GM12878 (cell line): Measurements from ENCODE around the gene NAE1. TPM values are rescaled to one million over a fixed set of nuclear protein-coding genes. Genes with fewer than 3 reads are reported as not detected.

Experiments
- ATAC-seq: fragments of 200-7000 bp; cut with Tn5 transposase; 3 replicates; pipeline ENCODE4 v1.9.1; 2020; ENCODE audit warnings: mild to moderate bottlenecking, moderate library complexity
- BruUV-seq: library from RNA; stranded (reverse); fragments of 400-500 nt; replicated peaks from 2 replicates; lab custom pipeline; 2021; lab: Mats Ljungman, UMichigan
- CTCF ChIA-PET: fragments of 300-600 bp; sonication (Branson Sonifier 250); formaldehyde crosslinking; extraction: SDS; loops from one replicate; lab custom pipeline; 2021; ENCODE audit warnings: inconsistent platforms; lab: Yijun Ruan, JAX
- POLR2A ChIA-PET: fragments of 350-600 bp; formaldehyde crosslinking; extraction: SDS; loops from one replicate; lab custom pipeline; 2021; ENCODE audit warnings: inconsistent platforms; lab: Charles Lee
- RAD21 ChIA-PET: fragments of 300-600 bp; sonication (Branson Sonifier 250); formaldehyde crosslinking; loops from one replicate; lab custom pipeline; 2023; ENCODE audit warnings: antibody characterized with exemption; ENCODE audit not compliant: unreplicated experiment; lab: Charles Lee
- SMC1A ChIA-PET: fragments of 300-600 bp; sonication (Branson Sonifier 250); formaldehyde crosslinking; loops from one replicate; lab custom pipeline; 2023; ENCODE audit not compliant: unreplicated experiment, uncharacterized antibody; lab: Charles Lee
- DNase-seq: peaks from one replicate; pipeline ENCODE4 v3.0.0-alpha.2; 2011; ENCODE audit warnings: low read depth, low spot score
- FAIRE-seq: peaks from 3 replicates; lab custom pipeline; 2011; peaks lifted over from hg19 to GRCh38; lab: Jason Lieb, UNC
- H2AFZ ChIP-seq: 2 replicates; pipeline ENCODE4 v1.6.0; 2011; ENCODE audit warnings: low read depth, low read length, control low read depth; ENCODE audit not compliant: control insufficient read depth
- H3K27ac ChIP-seq: 2 replicates; pipeline ENCODE4 v1.5.1; 2011; ENCODE audit warnings: control low read depth; ENCODE audit not compliant: control insufficient read depth, insufficient read depth
- H3K27me3 ChIP-seq, 2 experiments: replicated peaks in 1 of 2; 2 replicates each; pipeline versions ENCODE4 v1.6.0 to v1.6.1; 2011; ENCODE audit warnings: low read length in 1 of 2; ENCODE audit not compliant: control insufficient read depth in 2 of 2, insufficient read depth in 2 of 2
- H3K36me3 ChIP-seq, 2 experiments: 2 replicates each; pipeline ENCODE4 v1.5.1; 2011; ENCODE audit warnings: low read length in 1 of 2; ENCODE audit not compliant: control insufficient read depth in 2 of 2, insufficient read depth in 2 of 2
- H3K4me1 ChIP-seq: 2 replicates; pipeline ENCODE4 v1.6.1; 2011; ENCODE audit warnings: mild to moderate bottlenecking, low read length, moderate library complexity, mixed read lengths; ENCODE audit not compliant: control insufficient read depth, insufficient read depth
- H3K4me2 ChIP-seq: 2 replicates; pipeline ENCODE4 v1.6.0; 2011; ENCODE audit warnings: control low read depth; ENCODE audit not compliant: control insufficient read depth, insufficient read depth
- H3K4me3 ChIP-seq: fragments of 200-600 bp; sonication (generic); 2 replicates; pipeline ENCODE4 v1.5.1; 2016
- H3K79me2 ChIP-seq: 2 replicates; pipeline ENCODE4 v1.6.0; 2011; ENCODE audit warnings: low read length; ENCODE audit not compliant: control insufficient read depth, insufficient read depth
- H3K9ac ChIP-seq: 2 replicates; pipeline ENCODE4 v1.8.0; 2011; ENCODE audit warnings: low read length, control low read depth, mixed read lengths; ENCODE audit not compliant: control insufficient read depth, insufficient read depth
- H3K9me3 ChIP-seq: replicated peaks from 3 replicates; pipeline ENCODE4 v1.5.1; 2011; ENCODE audit warnings: mild to moderate bottlenecking, low read length; ENCODE audit not compliant: control insufficient read depth, insufficient read depth
- H4K20me1 ChIP-seq: 2 replicates; pipeline ENCODE4 v1.6.0; 2011; ENCODE audit not compliant: control insufficient read depth, insufficient read depth
- BCL11A ChIP-seq: IDR thresholded peaks from 2 replicates; pipeline ENCODE4 v1.6.1; 2011; ENCODE audit warnings: low read depth, low read length
- CBFB ChIP-seq: IDR thresholded peaks from 2 replicates; pipeline ENCODE4 v1.6.1; 2016; ENCODE audit warnings: antibody characterized with exemption, low read depth
- CHD1 ChIP-seq: IDR thresholded peaks from 2 replicates; pipeline ENCODE4 v1.6.1; 2012; ENCODE audit warnings: low read depth, low read length, improper control_type of control experiment
- E4F1 ChIP-seq: fragments of 450-650 bp; IDR thresholded peaks from 2 replicates; pipeline ENCODE4 v1.6.1; 2018; ENCODE audit warnings: borderline replicate concordance, mild to moderate bottlenecking; ENCODE audit not compliant: partially characterized antibody
- ELK1 ChIP-seq: IDR thresholded peaks from 2 replicates; pipeline ENCODE4 v1.6.1; 2012; ENCODE audit warnings: low read depth, low read length, improper control_type of control experiment
- HSF1 ChIP-seq: fragments of 150-350 bp; IDR thresholded peaks from 2 replicates; pipeline ENCODE4 v1.6.1; 2014; ENCODE audit warnings: mild to moderate bottlenecking, low read depth, low read length
- MXI1 ChIP-seq: fragments of 150-350 bp; IDR thresholded peaks from 2 replicates; pipeline ENCODE4 v1.6.1; 2011; ENCODE audit warnings: low read depth, mild to moderate bottlenecking, inconsistent platforms, low read length, improper control_type of control experiment
- RCOR1 ChIP-seq: conservative IDR thresholded peaks from 2 replicates; pipeline ENCODE4 v1.6.1; 2012; ENCODE audit warnings: low read depth, low read length, improper control_type of control experiment
- RFX5 ChIP-seq: IDR thresholded peaks from 2 replicates; pipeline ENCODE4 v1.6.1; 2011; ENCODE audit warnings: low read depth, low read length, improper control_type of control experiment
- SKIL ChIP-seq: fragments of 450-650 bp; IDR thresholded peaks from 2 replicates; pipeline ENCODE4 v1.6.1; 2017; ENCODE audit warnings: mild to moderate bottlenecking, low read depth, inconsistent platforms; ENCODE audit not compliant: poor library complexity, severe bottlenecking
- SRF ChIP-seq, 2 experiments: IDR thresholded peaks; 2 replicates each; pipeline ENCODE4 v1.6.1; 2011; ENCODE audit warnings: low read depth in 2 of 2, low read length in 2 of 2, mild to moderate bottlenecking in 1 of 2, moderate library complexity in 1 of 2
- TCF7 ChIP-seq: IDR thresholded peaks from 2 replicates; pipeline ENCODE4 v1.6.1; 2014; ENCODE audit warnings: antibody characterized with exemption, borderline replicate concordance
- ZBTB33 ChIP-seq: fragments of 450-650 bp; IDR thresholded peaks from 2 replicates; pipeline ENCODE4 v1.6.1; 2017; ENCODE audit warnings: mild to moderate bottlenecking
- ZSCAN29 ChIP-seq: fragments of 450-650 bp; IDR thresholded peaks from 2 replicates; pipeline ENCODE4 v1.6.1; 2017; ENCODE audit warnings: mild to moderate bottlenecking, moderate library complexity
- WGBS: methylation state at CpG from one replicate; pipeline ENCODE4 v1.1.6; 2016; ENCODE audit warnings: low lambda C conversion rate; ENCODE audit not compliant: insufficient replicate concordance, insufficient coverage; ENCODE audit errors: missing lambda C conversion rate; 5-methylcytosine and 5-hydroxymethylcytosine counted together
- in situ Hi-C: fragments of 300-500 bp; cut with MboI; formaldehyde crosslinking; loops from 9 replicates; pipeline ENCODE4 v1.14.3; 2018; ENCODE audit warnings: mixed read lengths
- intact Hi-C: fragments of 100-400 bp; cut with micrococcal nuclease; formaldehyde crosslinking; loops from one replicate; pipeline ENCODE4 v1.14.2; 2022; ENCODE audit not compliant: unreplicated experiment
- polyA plus RNA-seq, 11 experiments: library from polyadenylated mRNA; depleted of rRNA in 4 of 11; unstranded in 6 of 11; stranded (reverse) in 5 of 11; fragments of >200 nt; fragmentation: Nextera tagmentation in 4 of 11; fragmentation: Illumina TruSeq in 1 of 11; extraction: Ambion mirVana in 4 of 11; extraction: Trizol in 1 of 11; gene quantifications; 1 replicate in 1 of 11; 2 replicates in 10 of 11; pipeline versions ENCODE4 v1.2.1 to v1.2.3, GENCODE V29; 2011 to 2016; ENCODE audit warnings: inconsistent platforms in 2 of 11, missing spikeins in 2 of 11, low read depth in 1 of 11
- total RNA-seq, 4 experiments: library from RNA; depleted of rRNA in 3 of 4; stranded (reverse); fragments of >200 nt in 3 of 4; fragmentation: Illumina TruSeq in 1 of 4; extraction: Trizol in 1 of 4; gene quantifications; 2 replicates each; pipeline versions ENCODE4 v1.2.1 to v1.2.3, GENCODE V29; 2013 to 2021

The NAE1 gene
- total and polyA plus RNA-seq, 10 of the 15 experiments (the other 5 are each of a cell fraction or from before 2014, with no cell fraction given) = 58.7 to 106 (median 78.7) TPM

- ATAC-seq = no peak
- Histone ChIP-seq H4K20me1 (no peaks in the 10 kb centered on the region), H3K9ac (no peak overlapping the region), H3K4me3 (no peak overlapping the region), H3K79me2 (peaks cover 22% of the 10 kb centered on the region), H3K4me1 (peaks cover 4% of the 10 kb centered on the region; the same call in 1 of the 2 replicates), H3K27me3 (no peaks in the 10 kb centered on the region), H3K36me3 (no peaks in the 10 kb centered on the region), H2AFZ (no peak overlapping the region), H3K27ac (no peak overlapping the region)
- ChIA-PET SMC1A (interaction anchor here (2.3 to 4.8 kb wide), 2 partner anchors 14 to 36 kb away, joined by 8 to 37 read pairs; no protein-coding TSS in a partner anchor), POLR2A (interaction anchor here (0.6 kb wide), 1 partner anchor 9 kb away, joined by 4 read pairs; no protein-coding TSS in a partner anchor)
- intact Hi-C loops (no loop called here), in situ Hi-C loops (no loop called here)
- WGBS = 57% methylated on average over 3 of the region's 3 CpGs
- no peak for DNase-seq
- no TSS peak for BruUV-seq
- no peak for TF ChIP-seq TCF7
- no peak for TF ChIP-seq BCL11A
- no peak for TF ChIP-seq SKIL
- TF ChIP-seq CHD1 = no peak
- TF ChIP-seq MXI1 = no peak
- TF ChIP-seq ZBTB33 = no peak
- no peak for TF ChIP-seq ZSCAN29
- TF ChIP-seq ELK1 = no peak
- no peak for TF ChIP-seq CBFB
- TF ChIP-seq SRF (IDR thresholded peaks at IDR 0.05; ENCODE audit: low read depth in 2 of 2, low read length in 2 of 2) = no peak
- TF ChIP-seq RFX5 = no peak
- no peak for TF ChIP-seq E4F1
- TF ChIP-seq RCOR1 = no peak
- TF ChIP-seq HSF1 = no peak
- TF ChIP-seq, all 136 proteins: peak for 0
- ChIA-PET CTCF (interaction anchor here (0.5 to 3.9 kb wide), 10 partner anchors 8 to 1000 kb away, joined by 3 to 106 read pairs (median 5); partner anchors contain the start of gene PDP2), RAD21 (interaction anchor here (2.1 kb wide), 1 partner anchor 49 kb away, joined by 11 read pairs; the partner anchor contains the start of gene PDP2)
- FAIRE-seq = no peak
- Histone ChIP-seq H3K4me2 (no peak overlapping the region), H3K9me3 (no peaks in the 10 kb centered on the region)
Measured at GRCh38 chr16:66832190-66832589, 1.4 kb upstream of the NAE1 start.
